Gastrocnemius medialis (tissue), 4 donors: ENCODE data around the gene VSTM1. TPM values are rescaled to one million over a fixed set of nuclear protein-coding genes. Genes with fewer than 3 reads are reported as not detected.
A peak's percentile ranks its signal among the peaks of the same experiment; 100 is the strongest.

Experiments used
- ATAC-seq, 2 donors: fragments of 150-250 bp; one replicate each; pipeline ENCODE4 v1.9.1; 2016
- DNase-seq, 2 donors: peaks; one replicate each; pipeline ENCODE4 v3.0.0-alpha.2; 2019
- H3K27ac ChIP-seq, 4 donors: fragments of 200-600 bp; sonication (generic); 1 replicate in 1 of 4; 2 replicates in 3 of 4; pipeline ENCODE4 v1.5.1; 2016 to 2018; ENCODE audit warnings: mild to moderate bottlenecking in 2 of 4, moderate library complexity in 1 of 4
- H3K27me3 ChIP-seq, 3 donors: fragments of 200-600 bp; sonication (generic) in 2 of 3; 1 replicate in 1 of 3; 2 replicates in 2 of 3; pipeline versions ENCODE4 v1.5.1 to v1.6.0; 2016 to 2019; ENCODE audit warnings: mild to moderate bottlenecking in 1 of 3, moderate library complexity in 1 of 3
- H3K36me3 ChIP-seq, 2 donors: fragments of 200-600 bp; sonication (generic) in 1 of 2; one replicate each; pipeline ENCODE4 v1.5.1; 2017 to 2018
- H3K4me1 ChIP-seq, 2 donors: fragments of 200-600 bp; sonication (generic) in 1 of 2; one replicate each; pipeline ENCODE4 v1.5.1; 2016 to 2017; ENCODE audit warnings: mild to moderate bottlenecking in 2 of 2
- H3K4me3 ChIP-seq, 4 donors: fragments of 200-600 bp; sonication (generic) in 3 of 4; 1 replicate in 1 of 4; 2 replicates in 3 of 4; pipeline ENCODE4 v1.5.1; 2016 to 2019; ENCODE audit warnings: mild to moderate bottlenecking in 2 of 4
- H3K9me3 ChIP-seq, 3 donors: fragments of 200-600 bp; sonication (generic) in 2 of 3; 1 replicate in 1 of 3; 2 replicates in 2 of 3; pipeline ENCODE4 v1.5.1; 2016 to 2019
- POLR2A ChIP-seq, 2 donors: fragments of 450-650 bp; IDR thresholded peaks; one replicate each; pipeline ENCODE4 v1.6.1; 2017; ENCODE audit warnings: antibody characterized with exemption in 2 of 2, mild to moderate bottlenecking in 2 of 2, moderate library complexity in 2 of 2
- in situ Hi-C, 4 donors: fragments of 200-750 bp; cut with MboI; loops; one replicate each; pipeline versions ENCODE4 v1.15.0 to v1.8.0; 2017; ENCODE audit warnings: low sequenced_read_pairs in 4 of 4
- intact Hi-C: fragments of 100-400 bp; cut with DNase I; formaldehyde crosslinking; loops from one replicate; pipeline ENCODE4 v1.15.1; 2023; ENCODE audit warnings: low total_unique reads
- total RNA-seq, 4 donors: library from RNA; depleted of rRNA; stranded (reverse); fragments of >200 nt; gene quantifications; one replicate each; pipeline versions ENCODE4 v1.1.0 to v1.2.3, GENCODE V29; 2016
- TF ChIP-seq, protein P1 (sequence below), 5 experiments: fragments of 450-650 bp in 3 of 5; fragments of 200-600 bp in 2 of 5; sonication (generic) in 2 of 5; IDR thresholded peaks in 4 of 5; conservative IDR thresholded peaks in 1 of 5; 1 replicate in 4 of 5; 2 replicates in 1 of 5; pipeline ENCODE4 v1.5.1; 2016 to 2019; ENCODE audit warnings: antibody characterized with exemption in 5 of 5, mild to moderate bottlenecking in 3 of 5, moderate library complexity in 3 of 5

The VSTM1 gene
- total RNA-seq, 4 donors from 2014 or later, result not detected

DNA sequence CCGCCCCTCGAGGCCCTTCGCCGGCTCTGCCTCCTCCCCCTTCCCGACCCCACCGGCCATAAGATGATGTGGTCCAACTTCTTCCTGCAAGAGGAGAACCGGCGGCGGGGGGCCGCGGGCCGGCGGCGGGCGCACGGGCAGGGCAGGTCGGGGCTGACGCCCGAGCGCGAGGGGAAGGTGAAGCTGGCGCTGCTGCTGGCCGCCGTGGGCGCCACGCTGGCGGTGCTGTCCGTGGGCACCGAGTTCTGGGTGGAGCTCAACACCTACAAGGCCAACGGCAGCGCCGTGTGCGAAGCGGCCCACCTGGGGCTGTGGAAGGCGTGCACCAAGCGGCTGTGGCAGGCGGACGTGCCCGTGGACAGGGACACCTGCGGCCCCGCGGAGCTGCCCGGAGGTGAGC is 70.9 kb downstream of the VSTM1 start:
- TF ChIP-seq, protein P1, sequence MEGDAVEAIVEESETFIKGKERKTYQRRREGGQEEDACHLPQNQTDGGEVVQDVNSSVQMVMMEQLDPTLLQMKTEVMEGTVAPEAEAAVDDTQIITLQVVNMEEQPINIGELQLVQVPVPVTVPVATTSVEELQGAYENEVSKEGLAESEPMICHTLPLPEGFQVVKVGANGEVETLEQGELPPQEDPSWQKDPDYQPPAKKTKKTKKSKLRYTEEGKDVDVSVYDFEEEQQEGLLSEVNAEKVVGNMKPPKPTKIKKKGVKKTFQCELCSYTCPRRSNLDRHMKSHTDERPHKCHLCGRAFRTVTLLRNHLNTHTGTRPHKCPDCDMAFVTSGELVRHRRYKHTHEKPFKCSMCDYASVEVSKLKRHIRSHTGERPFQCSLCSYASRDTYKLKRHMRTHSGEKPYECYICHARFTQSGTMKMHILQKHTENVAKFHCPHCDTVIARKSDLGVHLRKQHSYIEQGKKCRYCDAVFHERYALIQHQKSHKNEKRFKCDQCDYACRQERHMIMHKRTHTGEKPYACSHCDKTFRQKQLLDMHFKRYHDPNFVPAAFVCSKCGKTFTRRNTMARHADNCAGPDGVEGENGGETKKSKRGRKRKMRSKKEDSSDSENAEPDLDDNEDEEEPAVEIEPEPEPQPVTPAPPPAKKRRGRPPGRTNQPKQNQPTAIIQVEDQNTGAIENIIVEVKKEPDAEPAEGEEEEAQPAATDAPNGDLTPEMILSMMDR (IDR thresholded peaks at IDR 0.05 in 4 of 5, conservative IDR thresholded peaks at IDR 0.05 in 1 of 5), result no peak
- no peak for TF ChIP-seq POLR2A (IDR thresholded peaks at IDR 0.05)
- Histone ChIP-seq H3K36me3 (no peaks in the 10 kb centered on the region), H3K27me3 (no peaks in the 10 kb centered on the region), H3K4me3 (peak overlapping the region; percentile 58 to 77 (median 74)), H3K4me1 (peaks cover 24 to 31% of the 10 kb centered on the region in 2 donors), H3K27ac (peak overlapping the region; percentile 92 to 98 (median 96)), H3K9me3 (no peaks in the 10 kb centered on the region)
- ATAC-seq (no peak), DNase-seq (peak in 1 of 2 donors; percentile 29)
- intact Hi-C loops, result no loop called here
- in situ Hi-C loops, result no loop called here

DNA sequence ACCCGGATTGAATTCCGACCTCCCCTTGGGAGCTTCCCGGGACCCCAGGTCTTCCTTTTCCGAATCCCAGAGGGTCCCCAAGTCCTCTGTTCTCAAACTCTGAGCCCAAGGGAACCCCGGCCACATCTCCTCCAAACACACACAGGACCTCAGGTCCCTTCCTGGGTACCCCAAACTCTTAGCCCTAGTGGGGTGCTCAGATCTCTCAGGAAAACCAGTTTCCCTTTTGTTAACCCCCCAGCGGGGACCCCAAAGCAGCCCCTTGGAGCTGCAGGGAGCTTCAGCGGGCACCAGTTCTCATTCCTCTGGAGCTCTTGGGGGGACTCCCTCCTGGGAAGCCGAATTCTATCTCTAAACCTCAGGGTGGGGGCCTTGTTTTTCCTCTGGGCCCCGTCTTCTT is 71.5 kb downstream of the VSTM1 start:
- intact Hi-C loops (no loop called here), in situ Hi-C loops (no loop called here)
- Histone ChIP-seq H3K4me1 (peaks cover 24 to 31% of the 10 kb centered on the region in 2 donors), H3K9me3 (no peaks in the 10 kb centered on the region), H3K27me3 (no peaks in the 10 kb centered on the region), H3K36me3 (no peaks in the 10 kb centered on the region), H3K27ac (peak overlapping the region; percentile 92 to 98 (median 96)), H3K4me3 (peak overlapping the region; percentile 58 to 77 (median 74))
- no peak for DNase-seq
- TF ChIP-seq, protein P1 (IDR thresholded peaks at IDR 0.05 in 4 of 5, conservative IDR thresholded peaks at IDR 0.05 in 1 of 5), result no peak
- no peak for ATAC-seq

DNA sequence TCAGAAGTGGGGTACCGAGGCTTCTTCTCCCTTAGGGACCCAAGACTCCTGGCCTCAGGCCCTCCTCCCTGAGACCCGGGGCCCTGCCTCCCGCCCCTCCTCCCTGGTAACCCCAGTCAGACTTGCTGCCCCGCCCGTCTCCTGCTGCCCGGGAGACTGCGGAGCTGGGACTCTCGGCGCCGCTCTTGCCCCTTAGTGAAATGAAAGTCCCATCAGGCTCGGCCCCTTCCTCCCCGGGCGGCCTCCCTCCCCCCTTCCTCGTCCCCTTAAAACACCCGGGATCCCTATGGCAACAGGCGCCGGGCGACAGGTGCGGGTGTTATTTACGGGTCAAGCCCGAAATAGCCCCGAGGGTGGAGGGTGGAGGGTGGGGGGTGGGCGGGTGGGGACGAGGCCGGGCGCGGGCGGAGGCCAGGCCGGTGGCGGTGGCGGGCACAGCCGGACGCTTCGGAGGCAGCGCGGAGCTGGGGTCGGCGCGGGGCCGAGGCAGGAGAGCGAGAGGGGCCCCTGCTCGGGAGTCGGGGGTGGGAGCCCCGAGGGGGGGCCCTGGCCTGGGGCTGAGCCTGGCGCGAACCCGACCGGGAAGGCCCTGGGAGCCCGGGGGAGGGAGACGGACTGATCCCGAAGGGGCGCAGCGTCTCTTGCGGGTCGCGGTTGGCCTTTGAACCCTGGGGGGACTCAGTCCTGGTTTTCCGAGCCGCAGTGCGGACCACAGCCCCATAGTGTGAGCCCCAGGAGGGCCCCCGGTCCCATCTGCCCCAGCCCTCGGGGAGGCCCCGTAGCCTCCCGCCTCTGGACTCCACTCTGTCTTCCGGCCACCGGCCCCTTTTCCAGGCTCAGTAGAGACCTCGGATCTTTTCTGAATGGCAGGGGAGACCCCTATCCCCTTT is 72.2 kb downstream of the VSTM1 start, which contains the start of gene CACNG6:
Gene CACNG6 (plus strand): TSS at position 414 of the 890 bp plus-strand sequence. CDS start 1,241 bp downstream, outside the sequence.
- in situ Hi-C loops (no loop called here), intact Hi-C loops (no loop called here)
- H3K9me3 ChIP-seq, result no peaks in the 10 kb centered on the region
- peak; percentile 49 to 56 for TF ChIP-seq POLR2A (IDR thresholded peaks at IDR 0.05)
- TF ChIP-seq, protein P1 (IDR thresholded peaks at IDR 0.05 in 4 of 5, conservative IDR thresholded peaks at IDR 0.05 in 1 of 5), result no peak
- DNase-seq (peak; percentile 53 to 88), ATAC-seq (peak; percentile 71 to 86)
- peak within 1 kb of the TSS; percentile 58 to 77 (median 74) for H3K4me3 ChIP-seq
- H3K36me3 ChIP-seq, result no peaks in the 10 kb centered on the region
- H3K27me3 ChIP-seq, result no peaks in the 10 kb centered on the region
- H3K4me1 ChIP-seq, result peaks cover 24 to 31% of the 10 kb centered on the region in 2 donors
- peak within 1 kb of the TSS; percentile 92 to 98 (median 96) for H3K27ac ChIP-seq

Other genes with a start within 250 kb of the VSTM1 start
- gene NLRP12, start 239.6 kb downstream of the VSTM1 start, total RNA-seq, result under 1 TPM in 3 of 4 donors, not detected in 1; 0.31 to 0.52 (median 0.35) TPM
- gene MYADM, start 196.0 kb downstream of the VSTM1 start, total RNA-seq, result 10 to 100 TPM in 2 of 4 donors, 1 to 10 TPM in 2; 4.5 to 12.6 (median 8.8) TPM
- gene PRKCG, start 181.7 kb downstream of the VSTM1 start, total RNA-seq, result not detected
- gene CACNG7, start 154.6 kb downstream of the VSTM1 start, total RNA-seq, result not detected
- under 1 TPM; 0.02 to 0.10 (median 0.05) TPM for gene CACNG8, start 101.0 kb downstream of the VSTM1 start, total RNA-seq
- 10 to 100 TPM; 25.2 to 50.3 (median 31.0) TPM for gene CACNG6, start 72.3 kb downstream of the VSTM1 start, total RNA-seq
- not detected for gene TARM1, start 17.5 kb upstream of the VSTM1 start, total RNA-seq
- gene OSCAR, start 36.9 kb upstream of the VSTM1 start, total RNA-seq, result 1 to 10 TPM in 1 of 4 donors, under 1 TPM in 2, not detected in 1; 0.29 to 3.0 (median 0.69) TPM
- 10 to 100 TPM; 29.5 to 84.9 (median 60.6) TPM for gene NDUFA3, start 39.0 kb upstream of the VSTM1 start, total RNA-seq
- 10 to 100 TPM in 3 of 4 donors, 1 to 10 TPM in 1; 7.5 to 18.1 (median 17.5) TPM for gene TFPT, start 51.8 kb upstream of the VSTM1 start, total RNA-seq
- gene PRPF31, start 51.9 kb upstream of the VSTM1 start, total RNA-seq, result 10 to 100 TPM; 26.6 to 39.4 (median 37.2) TPM
- 10 to 100 TPM in 2 of 4 donors, 1 to 10 TPM in 2; 5.1 to 14.0 (median 10.2) TPM for gene CNOT3, start 73.9 kb upstream of the VSTM1 start, total RNA-seq
- 10 to 100 TPM in 3 of 4 donors, 1 to 10 TPM in 1; 6.5 to 14.2 (median 11.9) TPM for gene LENG1, start 95.8 kb upstream of the VSTM1 start, total RNA-seq
- 1 to 10 TPM in 1 of 4 donors, under 1 TPM in 1, not detected in 2; 0.87 to 1.6 TPM for gene TMC4, start 109.3 kb upstream of the VSTM1 start, total RNA-seq
- gene MBOAT7, start 125.7 kb upstream of the VSTM1 start, total RNA-seq, result 10 to 100 TPM; 11.6 to 36.4 (median 19.3) TPM
- 10 to 100 TPM; 40.9 to 48.9 (median 43.9) TPM for gene TSEN34, start 127.4 kb upstream of the VSTM1 start, total RNA-seq
- 1,000 to 10,000 TPM; 1,002 to 1,381 (median 1,253) TPM for gene RPS9, start 137.0 kb upstream of the VSTM1 start, total RNA-seq
- 1 to 10 TPM in 2 of 4 donors, under 1 TPM in 1, not detected in 1; 0.51 to 7.1 (median 3.6) TPM for gene LILRB3, start 159.1 kb upstream of the VSTM1 start, total RNA-seq
- 1 to 10 TPM in 1 of 4 donors, under 1 TPM in 2, not detected in 1; 0.19 to 1.1 (median 0.52) TPM for gene LILRA6, start 178.9 kb upstream of the VSTM1 start, total RNA-seq
- gene LILRB5, start 193.4 kb upstream of the VSTM1 start, total RNA-seq, result 1 to 10 TPM in 3 of 4 donors, under 1 TPM in 1; 0.70 to 5.9 (median 3.3) TPM
- gene LILRB2, start 217.2 kb upstream of the VSTM1 start, total RNA-seq, result 1 to 10 TPM in 3 of 4 donors, under 1 TPM in 1; 0.61 to 1.3 (median 1.2) TPM
- gene LILRA5, start 249.3 kb upstream of the VSTM1 start, total RNA-seq, result 1 to 10 TPM in 2 of 4 donors, under 1 TPM in 1, not detected in 1; 0.98 to 2.4 (median 1.1) TPM